K562 (cell line): Measurements from ENCODE around the gene RNF167. TPM values are rescaled to one million over a fixed set of nuclear protein-coding genes. Genes with fewer than 3 reads are reported as not detected.

Experiments used
- CBX5 ChIP-seq: IDR thresholded peaks from 2 replicates; pipeline ENCODE4 v1.6.1; 2014; ENCODE audit warnings: low read depth, borderline replicate concordance
- CEBPG ChIP-seq, 3 experiments: fragments of 200-800 bp in 1 of 3; sonication (Bioruptor generic) in 1 of 3; sonication (generic) in 1 of 3; formaldehyde crosslinking in 1 of 3; IDR thresholded peaks in 2 of 3; conservative IDR thresholded peaks in 1 of 3; 2 replicates each; pipeline versions ENCODE4 v1.6.1 to v1.8.0; 2016 to 2022; ENCODE audit warnings: missing compliant biosample characterization in 2 of 3, missing genetic modification characterization in 2 of 3, mild to moderate bottlenecking in 1 of 3, missing genetic modification reagents in 1 of 3
- CHCHD3 ChIP-seq: fragments of 250-450 bp; sonication (Bioruptor Pico); IDR thresholded peaks from 2 replicates; pipeline ENCODE4 v2.1.2; 2022; ENCODE audit warnings: mild to moderate bottlenecking
- CHD2 ChIP-seq: IDR thresholded peaks from 2 replicates; pipeline ENCODE4 v1.6.1; 2011; ENCODE audit warnings: low read depth, low read length
- DEAF1 ChIP-seq: fragments of 450-650 bp; formaldehyde crosslinking; IDR thresholded peaks from 2 replicates; pipeline ENCODE4 v1.4.0; 2020; ENCODE audit warnings: mild to moderate bottlenecking, moderate library complexity
- HDAC1 ChIP-seq, 2 experiments: fragments of 450-650 bp; IDR thresholded peaks; 2 replicates each; pipeline ENCODE4 v1.6.1; 2016 to 2017; ENCODE audit warnings: inconsistent platforms in 1 of 2, mild to moderate bottlenecking in 1 of 2, moderate library complexity in 1 of 2
- HNRNPLL ChIP-seq: fragments of 200-400 bp; formaldehyde crosslinking; IDR thresholded peaks from 2 replicates; pipeline ENCODE4 v1.6.1; 2017; ENCODE audit warnings: low read length, low read depth, mild to moderate bottlenecking; ENCODE audit not compliant: poor library complexity, severe bottlenecking
- ILF3 ChIP-seq: fragments of 450-650 bp; IDR thresholded peaks from 2 replicates; pipeline ENCODE4 v1.6.1; 2018; ENCODE audit warnings: antibody characterized with exemption, mild to moderate bottlenecking, moderate library complexity, borderline replicate concordance
- PYGO2 ChIP-seq: fragments of 450-650 bp; IDR thresholded peaks from 2 replicates; pipeline ENCODE4 v1.6.1; 2016; ENCODE audit warnings: mild to moderate bottlenecking, missing genetic modification characterization, moderate library complexity, missing compliant biosample characterization
- RBM22 ChIP-seq: fragments of 200-400 bp; formaldehyde crosslinking; IDR thresholded peaks from 2 replicates; pipeline ENCODE4 v1.6.1; 2018; ENCODE audit warnings: low read length, low read depth; ENCODE audit not compliant: poor library complexity, severe bottlenecking
- SAP30 ChIP-seq: fragments of 200-600 bp; sonication (generic); IDR thresholded peaks from 2 replicates; pipeline ENCODE4 v1.6.1; 2012; ENCODE audit warnings: borderline replicate concordance, low read depth, mild to moderate bottlenecking, moderate library complexity, low read length, control low read depth, inconsistent platforms; ENCODE audit not compliant: insufficient read depth, poor library complexity, severe bottlenecking
- TOE1 ChIP-seq, 2 experiments: fragments of 450-650 bp in 1 of 2; sonication (generic) in 1 of 2; formaldehyde crosslinking in 1 of 2; IDR thresholded peaks; 2 replicates each; pipeline versions ENCODE4 v1.7.1 to v1.8.0; 2016 to 2022; ENCODE audit warnings: borderline replicate concordance in 2 of 2, mild to moderate bottlenecking in 2 of 2, antibody characterized with exemption in 1 of 2, inconsistent platforms in 1 of 2, low read depth in 1 of 2, missing genetic modification reagents in 1 of 2, moderate library complexity in 1 of 2
- ZBTB1 ChIP-seq: sonication (generic); formaldehyde crosslinking; IDR thresholded peaks from 2 replicates; pipeline ENCODE4 v1.8.1; 2023; ENCODE audit warnings: missing genetic modification reagents, low read depth, mild to moderate bottlenecking, borderline replicate concordance
- ZC3H8 ChIP-seq: fragments of 450-650 bp; IDR thresholded peaks from 2 replicates; pipeline ENCODE4 v1.6.1; 2017
- ZNF143 ChIP-seq: sonication (generic); formaldehyde crosslinking; IDR thresholded peaks from 2 replicates; pipeline ENCODE4 v1.9.0; 2022; ENCODE audit warnings: mild to moderate bottlenecking, missing genetic modification reagents
- ZNF274 ChIP-seq: IDR thresholded peaks from 2 replicates; pipeline ENCODE4 v1.6.1; 2011; ENCODE audit warnings: low read depth, mild to moderate bottlenecking, low read length, moderate library complexity, borderline replicate concordance
- ZNF717 ChIP-seq: fragments of 250-450 bp; sonication (Bioruptor Pico); IDR thresholded peaks from 2 replicates; pipeline ENCODE4 v1.5.0; 2021
- polyA plus RNA-seq, 8 experiments: library from polyadenylated mRNA; depleted of rRNA in 4 of 8; stranded (reverse) in 5 of 8; unstranded in 3 of 8; fragments of >200 nt; fragmentation: Nextera tagmentation in 2 of 8; fragmentation: Illumina TruSeq in 1 of 8; extraction: Ambion mirVana in 2 of 8; extraction: Trizol in 1 of 8; gene quantifications; 2 replicates each; pipeline versions ENCODE4 v1.2.1 to v1.2.3, GENCODE V29; 2011 to 2014; ENCODE audit warnings: inconsistent platforms in 1 of 8, missing spikeins in 1 of 8
- total RNA-seq, 7 experiments: library from RNA; depleted of rRNA in 6 of 7; stranded (reverse); fragments of >200 nt in 6 of 7; fragmentation: Illumina TruSeq in 2 of 7; extraction: Trizol in 2 of 7; gene quantifications; 2 replicates each; pipeline versions ENCODE4 v1.2.1 to v1.2.3, GENCODE V29; 2011 to 2021; ENCODE audit warnings: low replicate concordance in 1 of 7
- TF ChIP-seq, protein P1 (sequence below): fragments of 250-450 bp; sonication (Bioruptor Pico); IDR thresholded peaks from 2 replicates; pipeline ENCODE4 v1.4.0; 2020
- TF ChIP-seq, protein P2 (sequence below): fragments of 450-650 bp; IDR thresholded peaks from 2 replicates; pipeline ENCODE4 v1.6.1; 2014; ENCODE audit warnings: low read depth, mild to moderate bottlenecking, moderate library complexity, borderline replicate concordance

The RNF167 gene
- total and polyA plus RNA-seq, 9 of the 15 experiments (the other 6 are each of a cell fraction or from before 2014, with no cell fraction given), result 16.5 to 143 (median 45.5) TPM

DNA sequence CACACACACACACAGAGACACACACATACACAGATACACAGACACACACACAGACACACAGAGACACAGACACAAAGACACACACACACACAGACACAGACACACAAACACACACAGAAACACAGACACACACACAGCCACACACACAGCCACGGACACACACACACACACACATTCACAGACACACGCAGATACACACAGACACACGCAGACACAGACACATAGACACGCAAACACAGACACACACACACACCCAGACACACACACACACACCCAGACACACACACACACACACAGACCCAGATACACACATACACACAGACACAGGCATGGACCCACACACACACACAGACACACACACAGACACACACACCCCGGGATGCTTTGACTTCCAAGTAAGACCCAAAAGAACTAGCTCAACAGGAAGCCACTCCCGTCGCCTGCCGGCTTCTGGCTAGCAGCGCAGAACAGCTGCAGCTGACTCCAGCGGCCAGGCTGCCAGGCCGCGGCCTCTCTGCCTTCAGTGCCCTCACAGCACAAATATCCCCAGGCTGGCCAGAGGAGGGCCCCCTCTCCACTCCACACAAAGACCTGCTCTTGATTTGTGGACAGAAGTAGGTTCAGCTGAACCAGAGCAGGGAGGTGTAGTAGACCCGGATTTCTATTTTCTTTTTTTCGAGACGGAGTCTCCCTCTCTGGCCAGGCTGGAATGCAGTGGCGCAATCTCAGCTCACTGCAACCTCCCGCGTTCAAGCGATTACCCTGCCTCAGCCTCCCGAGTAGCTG, 31.2 kb upstream of the RNF167 start (continued):
- no peak for TF ChIP-seq SAP30
- TF ChIP-seq ZNF143, result no peak
- no peak for TF ChIP-seq CHD2
- TF ChIP-seq, protein P1, sequence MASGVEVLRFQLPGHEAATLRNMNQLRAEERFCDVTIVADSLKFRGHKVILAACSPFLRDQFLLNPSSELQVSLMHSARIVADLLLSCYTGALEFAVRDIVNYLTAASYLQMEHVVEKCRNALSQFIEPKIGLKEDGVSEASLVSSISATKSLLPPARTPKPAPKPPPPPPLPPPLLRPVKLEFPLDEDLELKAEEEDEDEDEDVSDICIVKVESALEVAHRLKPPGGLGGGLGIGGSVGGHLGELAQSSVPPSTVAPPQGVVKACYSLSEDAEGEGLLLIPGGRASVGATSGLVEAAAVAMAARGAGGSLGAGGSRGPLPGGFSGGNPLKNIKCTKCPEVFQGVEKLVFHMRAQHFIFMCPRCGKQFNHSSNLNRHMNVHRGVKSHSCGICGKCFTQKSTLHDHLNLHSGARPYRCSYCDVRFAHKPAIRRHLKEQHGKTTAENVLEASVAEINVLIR (CRISPR knock-in tag), result no peak
- no peak for TF ChIP-seq CEBPG (CRISPR knock-in tag; IDR thresholded peaks at IDR 0.05)
- no peak for TF ChIP-seq CEBPG (tag; conservative IDR thresholded peaks at IDR 0.05 in 1 of 2, IDR thresholded peaks at IDR 0.05 in 1 of 2)
- peak; percentile 60; the same call in 1 of the 2 replicates for TF ChIP-seq DEAF1 (CRISPR knock-in tag)
- no peak for TF ChIP-seq ZNF274
- TF ChIP-seq HDAC1 (IDR thresholded peaks at IDR 0.05), result peak in 1 of 2 experiments; percentile 68; a peak in 2 of 4 replicates
- no peak for TF ChIP-seq ZBTB1
- no peak for TF ChIP-seq ILF3
- no peak for TF ChIP-seq CBX5
- no peak for TF ChIP-seq PYGO2
- no peak for TF ChIP-seq HNRNPLL
- no peak for TF ChIP-seq CHCHD3
- TF ChIP-seq, protein P2, sequence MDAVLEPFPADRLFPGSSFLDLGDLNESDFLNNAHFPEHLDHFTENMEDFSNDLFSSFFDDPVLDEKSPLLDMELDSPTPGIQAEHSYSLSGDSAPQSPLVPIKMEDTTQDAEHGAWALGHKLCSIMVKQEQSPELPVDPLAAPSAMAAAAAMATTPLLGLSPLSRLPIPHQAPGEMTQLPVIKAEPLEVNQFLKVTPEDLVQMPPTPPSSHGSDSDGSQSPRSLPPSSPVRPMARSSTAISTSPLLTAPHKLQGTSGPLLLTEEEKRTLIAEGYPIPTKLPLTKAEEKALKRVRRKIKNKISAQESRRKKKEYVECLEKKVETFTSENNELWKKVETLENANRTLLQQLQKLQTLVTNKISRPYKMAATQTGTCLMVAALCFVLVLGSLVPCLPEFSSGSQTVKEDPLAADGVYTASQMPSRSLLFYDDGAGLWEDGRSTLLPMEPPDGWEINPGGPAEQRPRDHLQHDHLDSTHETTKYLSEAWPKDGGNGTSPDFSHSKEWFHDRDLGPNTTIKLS, result no peak
- no peak for TF ChIP-seq RBM22
- no peak for TF ChIP-seq ZC3H8
- TF ChIP-seq TOE1 (IDR thresholded peaks at IDR 0.05; ENCODE audit: borderline replicate concordance), result 0 out of 2 replicates have a peak, but pooled peaks have one; percentile 52
- no peak for TF ChIP-seq TOE1 (CRISPR knock-in tag; IDR thresholded peaks at IDR 0.05; ENCODE audit: borderline replicate concordance, low read depth)
- no peak for TF ChIP-seq ZNF717 (CRISPR knock-in tag)
